Skin epidermis (tissue), 12 donors: ENCODE measurements around the gene PLGRKT.
"Not testable (repeated sequence)": the region's sequence is repeated elsewhere in the genome, so short reads cannot be mapped to it uniquely, and the experiment has no call there.

Experiments
- H3K27ac ChIP-seq, 21 experiments: fragments of 200-600 bp; sonication (generic) in 11 of 21; one replicate each; pipeline ENCODE4 v1.5.0; 2020; ENCODE audit warnings: mild to moderate bottlenecking in 3 of 21, inconsistent platforms in 2 of 21, moderate library complexity in 2 of 21
- H3K4me3 ChIP-seq, 7 experiments: fragments of 200-600 bp; sonication (generic) in 2 of 7; one replicate each; pipeline ENCODE4 v1.5.0; 2020; ENCODE audit warnings: inconsistent platforms in 2 of 7, mild to moderate bottlenecking in 2 of 7, moderate library complexity in 1 of 7

PLGRKT gene

GRCh38 chr9:5392285-5392684 is 45.4 kb downstream of the PLGRKT start:
- Histone ChIP-seq H3K4me3 (no peak overlapping the region), H3K27ac (no peak overlapping the region)

DNA sequence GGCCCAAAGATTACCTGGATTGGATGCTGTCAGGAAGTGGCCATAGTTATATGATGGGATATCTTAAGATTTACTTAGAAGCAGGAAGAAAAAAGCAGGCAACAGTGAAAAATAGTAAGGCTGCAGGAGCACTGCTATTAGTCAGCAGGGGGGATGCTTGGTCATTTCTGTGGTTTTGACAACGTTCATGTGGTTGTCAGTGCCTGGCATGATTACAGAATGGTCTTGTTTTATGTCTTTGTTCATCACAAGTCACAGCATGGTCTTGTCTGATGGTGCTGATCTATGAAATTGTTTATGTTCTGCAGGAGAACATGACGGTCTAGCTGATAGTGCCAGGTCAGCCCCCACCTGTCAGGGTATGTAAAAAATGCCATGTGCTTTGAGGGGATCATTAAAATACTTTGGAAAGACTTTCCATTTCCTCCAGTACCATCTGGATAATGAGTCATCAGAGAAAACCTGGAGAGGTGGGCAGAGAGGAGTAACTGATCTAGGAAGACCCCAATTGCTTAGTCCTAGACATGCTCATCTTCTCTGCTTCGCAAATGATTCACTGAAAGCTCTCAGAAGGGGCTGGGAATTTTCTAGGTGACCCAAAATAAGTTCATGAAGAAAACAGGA is 48.5 kb downstream of the PLGRKT start:
- Histone ChIP-seq H3K4me3 (no peak overlapping the region), H3K27ac (no peak overlapping the region)

GRCh38 chr9:5388026-5388819 is 49.5 kb downstream of the PLGRKT start:
- Histone ChIP-seq H3K27ac (no peak overlapping the region), H3K4me3 (no peak overlapping the region)

DNA sequence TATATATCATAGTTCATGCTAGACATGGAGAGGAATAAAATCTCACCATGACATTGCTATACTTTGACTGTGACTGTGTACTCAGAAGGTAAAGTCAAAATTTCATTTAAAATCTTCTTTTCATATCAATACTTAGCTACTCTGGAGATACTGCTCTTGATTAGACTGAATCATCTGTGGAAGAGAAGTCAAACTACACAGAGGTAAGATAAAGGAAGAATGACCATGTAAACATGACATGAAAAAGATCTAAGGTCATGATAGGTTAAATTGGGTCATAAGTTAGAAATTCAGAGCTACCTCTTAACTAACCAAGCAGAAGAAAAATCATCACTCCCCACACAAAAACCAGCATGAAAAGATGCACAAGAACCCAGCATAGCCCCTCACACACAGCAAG is 53.3 kb downstream of the PLGRKT start:
- no peak overlapping the region for H3K4me3 ChIP-seq

GRCh38 chr9:5382479-5382878 is 55.2 kb downstream of the PLGRKT start:
- Histone ChIP-seq H3K4me3 (no peak overlapping the region), H3K27ac (no peak overlapping the region)

More for the DNA sequence above, 53.3 kb downstream of the PLGRKT start:
- no peak overlapping the region for H3K27ac ChIP-seq

GRCh38 chr9:5375790-5376477 is 61.8 kb downstream of the PLGRKT start:
- Histone ChIP-seq H3K4me3 (no peak overlapping the region), H3K27ac (no peak overlapping the region)

DNA sequence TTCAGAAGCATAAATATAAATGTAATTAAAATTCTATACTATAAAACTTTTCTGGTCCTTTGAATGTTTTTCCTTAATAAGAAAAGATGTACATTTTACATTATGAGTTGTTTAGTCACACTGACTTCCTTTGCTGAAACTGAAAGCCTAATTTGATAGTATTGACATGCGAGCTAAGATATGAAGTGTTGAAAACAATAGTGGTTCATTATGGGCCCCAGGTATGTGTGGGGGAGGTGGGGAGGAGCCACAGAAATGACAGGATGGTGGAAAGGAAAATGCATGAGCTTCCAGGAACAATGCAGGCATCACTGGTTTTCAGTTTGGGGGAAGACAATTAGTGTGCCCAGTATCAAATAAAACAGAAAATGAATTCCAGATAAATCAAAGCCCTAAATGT is 62.6 kb downstream of the PLGRKT start:
- H3K4me3 ChIP-seq, result no peak overlapping the region
- no peak overlapping the region for H3K27ac ChIP-seq

- Histone ChIP-seq H3K4me3 (no peak overlapping the region), H3K27ac (no peak overlapping the region)
Measured at GRCh38 chr9:5364294-5365024, 73.3 kb downstream of the PLGRKT start.

GRCh38 chr9:5361326-5362010 is 76.3 kb downstream of the PLGRKT start:
- Histone ChIP-seq H3K27ac (no peak overlapping the region), H3K4me3 (no peak overlapping the region)

DNA sequence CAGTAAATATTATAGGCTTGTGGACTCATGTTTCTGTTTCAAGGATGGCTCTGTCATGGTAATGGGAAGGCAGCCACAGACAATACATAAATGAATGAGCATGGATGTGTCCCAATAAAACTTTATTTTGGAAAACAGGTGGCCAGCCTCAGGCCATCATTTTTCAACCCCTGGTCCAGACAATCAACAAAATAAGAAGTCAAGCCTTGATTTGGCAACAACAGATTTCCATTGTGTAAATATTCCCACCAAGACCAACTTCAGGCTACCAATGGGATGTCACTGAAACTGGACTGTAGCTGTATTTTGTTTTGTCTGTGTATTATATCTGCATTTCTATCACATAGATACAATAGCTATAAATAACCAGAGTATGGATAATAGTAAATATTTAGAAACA is 77.4 kb downstream of the PLGRKT start:
- Histone ChIP-seq H3K27ac (no peak overlapping the region), H3K4me3 (no peak overlapping the region)

- Histone ChIP-seq H3K27ac (no peak overlapping the region), H3K4me3 (no peak overlapping the region)
Measured at GRCh38 chr9:5357431-5358105, 80.2 kb downstream of the PLGRKT start.

GRCh38 chr9:5355817-5356216 is 81.9 kb downstream of the PLGRKT start:
- Histone ChIP-seq H3K4me3 (no peak overlapping the region), H3K27ac (no peak overlapping the region)

DNA sequence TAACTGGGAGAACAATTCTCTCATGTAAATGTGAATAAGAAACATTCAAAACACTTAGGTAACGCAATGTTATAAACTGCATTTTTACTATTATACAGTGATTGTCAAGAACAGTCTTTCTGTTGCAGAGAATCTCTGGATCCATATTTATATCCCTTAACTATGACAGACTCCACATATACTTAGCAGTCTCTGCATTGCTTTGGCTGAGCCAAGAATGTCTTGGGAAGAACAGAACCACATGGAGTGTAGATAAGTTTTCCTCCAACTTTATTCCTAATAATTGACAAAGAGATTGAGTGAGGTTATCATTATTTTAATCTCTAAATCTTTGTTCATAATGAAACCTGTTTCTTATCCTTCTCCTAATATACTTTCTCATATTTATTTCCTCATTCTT is 82.5 kb downstream of the PLGRKT start:
- Histone ChIP-seq H3K4me3 (no peak overlapping the region), H3K27ac (no peak overlapping the region)

DNA sequence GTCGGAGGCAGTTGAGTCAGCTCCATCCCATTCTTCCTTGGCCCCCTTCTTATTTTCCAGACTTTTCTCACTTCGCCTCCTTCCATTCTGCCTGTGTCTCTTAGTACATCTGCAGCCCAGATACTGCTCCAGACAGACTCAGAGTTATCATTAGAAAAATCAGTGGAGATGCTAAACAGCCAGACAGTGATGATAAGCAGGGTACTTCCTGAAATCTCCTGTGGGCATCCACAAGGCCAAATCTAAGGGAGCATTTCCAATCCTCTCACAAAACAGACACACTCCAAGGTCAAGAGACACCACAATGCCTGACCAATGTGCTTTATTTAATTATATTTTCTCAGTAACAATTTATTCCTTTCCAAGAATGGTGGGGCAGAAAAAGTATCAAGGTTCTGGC is 83.5 kb downstream of the PLGRKT start:
- Histone ChIP-seq H3K27ac (no peak overlapping the region), H3K4me3 (no peak overlapping the region)

- H3K27ac ChIP-seq, result peak overlapping the region in 1 of 21 experiments; percentile 39
Measured at GRCh38 chr9:5352637-5353248, 85.0 kb downstream of the PLGRKT start.

GRCh38 chr9:5338992-5339981 is 98.4 kb downstream of the PLGRKT start, which contains the start of gene RLN1:
RLN1 (minus strand) TSS chr9:5339876; CDS start chr9:5339746, 130 bp downstream.
- peak within 1 kb of the TSS in 1 of 21 experiments; percentile 42 for H3K27ac ChIP-seq
- H3K4me3 ChIP-seq, result not testable (repeated sequence)

More at GRCh38 chr9:5352637-5353248, 85.0 kb downstream of the PLGRKT start:
- no peak overlapping the region for H3K4me3 ChIP-seq

DNA sequence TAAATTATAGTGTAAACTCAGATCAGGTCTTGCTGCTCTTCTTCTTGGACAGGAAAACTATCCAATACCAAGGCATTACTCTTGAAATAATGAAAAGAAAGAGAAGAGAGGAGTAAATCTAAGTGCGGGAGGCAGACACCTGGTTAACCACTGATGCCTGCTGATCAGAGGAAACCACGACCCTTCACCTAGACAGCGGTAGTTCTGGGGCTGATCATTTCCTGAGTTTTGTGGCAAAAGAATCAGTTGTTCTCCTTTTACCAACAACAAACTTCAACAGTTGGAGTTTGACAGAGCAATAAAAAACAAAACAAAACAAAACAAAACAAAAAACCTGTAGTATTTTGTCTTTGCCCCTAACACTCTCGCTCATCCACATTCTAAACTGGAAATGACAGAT is 101.0 kb downstream of the PLGRKT start:
- H3K27ac ChIP-seq, result peak overlapping the region in 2 of 21 experiments; percentile 21 to 51
- H3K4me3 ChIP-seq, result no peak overlapping the region
